ENCODE results near the gene TBCK. TPM values are rescaled to one million over a fixed set of nuclear protein-coding genes. Genes with fewer than 3 reads are reported as not detected.
"Not testable (repeated sequence)": the region's sequence is repeated elsewhere in the genome, so short reads cannot be mapped to it uniquely, and the experiment has no call there.

Gene TBCK
- total and polyA plus RNA-seq, 8 donors = 36.1 to 60.0 (median 46.2) TPM

DNA sequence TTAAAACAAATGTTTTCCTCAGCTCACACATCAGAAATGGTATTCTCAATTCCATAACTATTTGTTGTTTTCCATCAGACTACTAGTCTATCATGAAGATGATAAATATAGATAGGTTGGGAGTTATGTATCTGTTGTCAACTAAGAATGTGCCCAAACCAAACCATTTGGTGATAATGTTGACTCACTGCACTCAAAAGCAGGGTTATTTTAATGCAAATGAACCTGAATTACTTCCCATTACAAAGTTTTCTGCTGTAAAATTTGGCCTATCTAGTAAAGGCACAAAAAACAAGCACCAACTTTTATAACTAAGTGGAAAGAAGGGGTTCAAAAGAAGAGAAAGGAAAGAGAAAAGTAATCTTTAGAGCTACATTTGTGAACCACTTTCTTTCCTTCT, 93.5 kb downstream of the TBCK start:
- Histone ChIP-seq H3K9me3 (no peaks in the 10 kb centered on the region), H3K27ac (no peak overlapping the region), H3K27me3 (no peaks in the 10 kb centered on the region), H3K36me3 (peaks cover 0 to 21% of the 10 kb centered on the region in 2 donors), H3K4me3 (no peak overlapping the region), H3K4me1 (no peaks in the 10 kb centered on the region)
- TF ChIP-seq, protein P1, sequence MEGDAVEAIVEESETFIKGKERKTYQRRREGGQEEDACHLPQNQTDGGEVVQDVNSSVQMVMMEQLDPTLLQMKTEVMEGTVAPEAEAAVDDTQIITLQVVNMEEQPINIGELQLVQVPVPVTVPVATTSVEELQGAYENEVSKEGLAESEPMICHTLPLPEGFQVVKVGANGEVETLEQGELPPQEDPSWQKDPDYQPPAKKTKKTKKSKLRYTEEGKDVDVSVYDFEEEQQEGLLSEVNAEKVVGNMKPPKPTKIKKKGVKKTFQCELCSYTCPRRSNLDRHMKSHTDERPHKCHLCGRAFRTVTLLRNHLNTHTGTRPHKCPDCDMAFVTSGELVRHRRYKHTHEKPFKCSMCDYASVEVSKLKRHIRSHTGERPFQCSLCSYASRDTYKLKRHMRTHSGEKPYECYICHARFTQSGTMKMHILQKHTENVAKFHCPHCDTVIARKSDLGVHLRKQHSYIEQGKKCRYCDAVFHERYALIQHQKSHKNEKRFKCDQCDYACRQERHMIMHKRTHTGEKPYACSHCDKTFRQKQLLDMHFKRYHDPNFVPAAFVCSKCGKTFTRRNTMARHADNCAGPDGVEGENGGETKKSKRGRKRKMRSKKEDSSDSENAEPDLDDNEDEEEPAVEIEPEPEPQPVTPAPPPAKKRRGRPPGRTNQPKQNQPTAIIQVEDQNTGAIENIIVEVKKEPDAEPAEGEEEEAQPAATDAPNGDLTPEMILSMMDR (IDR thresholded peaks at IDR 0.05) = no peak
- ATAC-seq = no peak
- intact Hi-C loops (cut with DNase I) = no loop called here
- DNase-seq = no peak

DNA sequence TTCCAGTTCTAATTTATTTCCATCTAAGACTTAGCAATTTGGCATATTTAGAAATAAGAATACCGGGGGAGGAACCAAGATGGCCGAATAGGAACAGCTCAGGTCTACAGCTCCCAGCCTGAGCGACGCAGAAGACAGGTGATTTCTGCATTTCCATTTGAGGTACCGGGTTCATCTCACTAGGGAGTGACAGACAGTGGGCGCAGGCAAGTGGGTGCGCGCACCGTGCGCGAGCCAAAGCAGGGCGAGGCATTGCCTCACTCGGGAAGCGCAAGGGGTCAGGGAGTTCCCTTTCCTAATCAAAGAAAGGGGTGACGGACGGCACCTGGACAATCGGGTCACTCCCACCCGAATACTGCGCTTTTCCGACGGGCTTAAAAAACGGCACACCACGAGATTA, 102.7 kb downstream of the TBCK start:
- intact Hi-C loops (cut with DNase I); H3K9me3 ChIP-seq; H3K4me3 ChIP-seq; H3K27me3 ChIP-seq; ATAC-seq; H3K27ac ChIP-seq; H3K4me1 ChIP-seq: not testable (repeated sequence)
- DNase-seq = peak in 1 of 4 donors; percentile 25
- H3K36me3 ChIP-seq = peaks cover 0 to 13% of the 10 kb centered on the region in 2 donors

DNA sequence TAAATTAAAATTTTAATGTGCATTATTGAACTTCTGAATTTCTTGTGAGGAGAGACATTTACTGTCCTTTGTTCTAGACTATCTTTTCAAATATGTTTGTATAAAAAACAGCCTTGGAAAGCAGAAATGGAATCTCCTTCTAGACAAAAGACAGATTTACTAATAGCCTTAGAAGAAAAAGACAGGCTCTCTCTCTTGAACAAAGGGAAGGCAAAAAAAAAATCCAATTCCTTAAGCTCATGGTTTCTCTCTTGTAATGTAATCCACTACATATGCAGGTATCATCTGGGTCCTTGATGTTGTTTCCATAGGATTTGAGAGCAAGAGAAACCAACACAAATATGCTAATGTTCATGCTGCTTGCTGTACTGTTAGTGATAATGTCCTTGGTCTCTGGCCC, 106.0 kb downstream of the TBCK start:
- H3K27ac ChIP-seq = no peak overlapping the region
- H3K4me1 ChIP-seq = no peaks in the 10 kb centered on the region
- DNase-seq (no peak), ATAC-seq (no peak)
- intact Hi-C loops (cut with DNase I) = no loop called here
- peaks cover 0 to 13% of the 10 kb centered on the region in 2 donors for H3K36me3 ChIP-seq
- no peaks in the 10 kb centered on the region for H3K27me3 ChIP-seq
- H3K4me3 ChIP-seq = no peak overlapping the region
- H3K9me3 ChIP-seq = no peaks in the 10 kb centered on the region
- TF ChIP-seq, protein P1 (IDR thresholded peaks at IDR 0.05) = no peak

DNA sequence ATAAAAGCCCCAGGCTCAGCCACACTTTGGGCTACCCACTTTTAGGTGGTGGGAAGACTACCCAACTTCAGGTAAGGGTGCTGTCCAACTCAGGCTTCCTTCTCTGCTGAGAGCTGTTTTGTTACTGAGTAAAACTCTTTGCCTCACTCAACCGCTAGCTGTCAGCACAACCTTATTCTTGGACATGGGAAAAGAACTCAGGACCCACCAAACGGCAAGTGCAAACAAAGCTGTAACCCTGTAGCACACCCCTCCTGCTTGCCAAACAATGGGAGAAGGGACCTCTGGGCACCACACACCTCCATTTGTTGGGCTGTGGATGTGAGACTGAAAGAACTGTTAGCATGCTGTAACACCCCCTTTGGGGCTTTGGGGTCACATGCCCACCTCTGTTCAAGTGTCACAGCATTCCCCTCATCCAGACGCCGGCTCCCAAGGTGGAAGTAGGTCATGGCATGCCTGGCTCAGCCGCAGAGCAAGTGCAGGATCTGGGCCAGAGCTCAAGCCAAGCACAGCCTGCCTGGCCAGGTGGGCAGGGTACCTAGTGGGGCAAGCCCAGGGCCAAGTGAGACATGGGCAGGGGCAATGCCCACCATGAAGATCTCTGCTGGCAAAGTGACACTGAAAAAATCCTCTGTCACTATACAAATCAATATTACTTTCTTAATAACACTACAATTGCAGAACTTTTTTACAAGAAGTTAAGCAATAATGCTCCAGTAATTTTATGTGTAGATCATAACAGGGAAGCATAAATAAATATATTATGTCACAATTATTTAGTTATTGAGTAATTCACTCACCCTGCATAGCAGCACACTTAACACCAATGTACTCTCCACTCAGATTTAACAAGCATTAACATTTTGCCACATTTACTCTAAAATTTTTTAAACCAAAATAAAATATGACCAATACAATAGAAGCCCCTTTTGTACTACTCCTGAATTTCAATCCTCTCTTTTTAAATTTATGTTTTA, 107.2 kb downstream of the TBCK start:
- TF ChIP-seq, protein P1 (IDR thresholded peaks at IDR 0.05) = no peak
- Histone ChIP-seq H3K9me3 (no peaks in the 10 kb centered on the region), H3K27ac (no peak overlapping the region), H3K27me3 (no peaks in the 10 kb centered on the region), H3K4me3 (no peak overlapping the region), H3K4me1 (no peaks in the 10 kb centered on the region), H3K36me3 (peaks cover 0 to 13% of the 10 kb centered on the region in 2 donors)
- ATAC-seq = peak; percentile 41
- peak in 1 of 4 donors; percentile 63 for DNase-seq
- intact Hi-C loops (cut with DNase I) = no loop called here

DNA sequence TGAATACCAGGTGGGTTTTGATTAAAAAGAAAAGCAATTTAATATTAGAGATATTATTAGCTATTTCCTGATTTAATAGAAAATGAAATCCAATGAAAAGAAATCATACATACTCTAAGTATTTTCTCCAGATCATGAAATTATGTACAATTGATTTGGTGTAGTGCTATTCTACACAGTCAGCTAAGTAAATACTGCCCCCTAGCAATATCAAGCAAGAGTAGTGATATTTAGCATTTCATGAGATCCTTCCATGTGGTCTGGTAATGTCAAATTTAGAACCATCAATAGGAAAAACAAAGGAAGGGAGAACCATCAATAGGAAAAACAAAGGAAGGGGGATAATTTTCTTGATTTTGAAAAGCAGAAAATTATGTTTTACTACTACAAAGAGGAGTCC, 114.6 kb downstream of the TBCK start:
- peak in 1 of 4 donors; percentile 10 for DNase-seq
- H3K4me3 ChIP-seq = no peak overlapping the region
- intact Hi-C loops (cut with DNase I) = no loop called here

More for the DNA sequence above, 114.6 kb downstream of the TBCK start:
- no peaks in the 10 kb centered on the region for H3K9me3 ChIP-seq
- H3K27ac ChIP-seq = no peak overlapping the region
- peak; percentile 35 for ATAC-seq
- no peaks in the 10 kb centered on the region for H3K27me3 ChIP-seq
- no peaks in the 10 kb centered on the region for H3K36me3 ChIP-seq
- H3K4me1 ChIP-seq = no peaks in the 10 kb centered on the region
- TF ChIP-seq, protein P1 (IDR thresholded peaks at IDR 0.05) = peak in 1 of 2 donors; percentile 35
